Cardiac muscle cell (in vitro differentiated cells and primary cell): ENCODE measurements around the gene DEK. TPM values are rescaled to one million over a fixed set of nuclear protein-coding genes. Genes with fewer than 3 reads are reported as not detected.
"Not testable (repeated sequence)": the region's sequence is repeated elsewhere in the genome, so short reads cannot be mapped to it uniquely, and the experiment has no call there.

Experiments
- DNase-seq, 2 donors: peaks; one replicate each; pipeline versions ENCODE4 v3.0.0 to v3.0.0-alpha.2; 2010 to 2017; ENCODE audit warnings: low read depth in 1 of 2, low spot score in 1 of 2
- H3K27ac ChIP-seq: fragments of 200-600 bp; sonication (generic); 2 replicates; pipeline ENCODE4 v1.5.1; 2016
- H3K27me3 ChIP-seq: fragments of 200-600 bp; sonication (generic); 2 replicates; pipeline ENCODE4 v1.6.0; 2016; ENCODE audit warnings: control low read depth
- H3K36me3 ChIP-seq: fragments of 200-600 bp; sonication (generic); 2 replicates; pipeline ENCODE4 v1.5.1; 2016; ENCODE audit warnings: control low read depth
- H3K4me1 ChIP-seq: fragments of 200-600 bp; sonication (generic); 2 replicates; pipeline ENCODE4 v1.8.1; 2017; ENCODE audit warnings: low read depth, mild to moderate bottlenecking, mixed run types
- H3K4me3 ChIP-seq: fragments of 200-600 bp; sonication (generic); 2 replicates; pipeline ENCODE4 v1.5.1; 2016; ENCODE audit warnings: mild to moderate bottlenecking
- H3K9me3 ChIP-seq: fragments of 200-600 bp; sonication (generic); 2 replicates; pipeline ENCODE4 v1.5.1; 2017; ENCODE audit warnings: low read depth, mild to moderate bottlenecking, control low read depth
- polyA plus RNA-seq: library from polyadenylated mRNA; unstranded; fragments of >200 nt; fragmentation: Nextera tagmentation; extraction: Ambion mirVana; gene quantifications from 2 replicates; pipeline ENCODE4 v1.2.1, GENCODE V29; 2016
- total RNA-seq: library from RNA; depleted of rRNA; stranded (reverse); fragments of >200 nt; gene quantifications from 2 replicates; pipeline ENCODE4 v1.2.3, GENCODE V29; 2016
- TF ChIP-seq, protein P1 (sequence below): IDR thresholded peaks from 2 replicates; pipeline ENCODE4 v1.5.1; 2012; ENCODE audit warnings: low read depth, mild to moderate bottlenecking, low read length

The DEK gene
- total and polyA plus RNA-seq, 2 experiments from 2014 or later: 80.8 to 128 TPM

DNA sequence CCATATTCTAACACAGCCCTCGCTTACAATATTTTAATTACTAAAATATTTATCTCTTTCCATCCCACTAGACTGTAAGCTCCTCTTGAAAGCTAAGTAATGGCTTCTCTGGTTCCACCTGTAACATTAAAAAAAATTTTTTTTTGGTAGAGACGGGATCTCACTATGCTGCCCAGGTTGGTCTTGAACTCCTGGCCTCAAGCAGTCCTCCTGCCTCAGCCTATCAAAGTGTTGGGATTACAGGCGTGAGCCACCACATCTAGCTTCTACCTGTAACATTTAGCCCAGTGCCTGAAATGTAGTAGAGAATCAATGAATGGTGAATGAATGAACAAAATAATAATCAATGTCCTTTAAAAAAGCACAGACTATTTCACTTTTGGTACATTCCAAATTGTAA lies 28.8 kb downstream of the DEK start:
- Histone ChIP-seq H3K9me3 (no peaks in the 10 kb centered on the region), H3K27ac (no peak overlapping the region), H3K4me1 (no peaks in the 10 kb centered on the region), H3K36me3 (peaks cover 23% of the 10 kb centered on the region), H3K27me3 (no peaks in the 10 kb centered on the region), H3K4me3 (no peak overlapping the region)
- TF ChIP-seq, protein P1, sequence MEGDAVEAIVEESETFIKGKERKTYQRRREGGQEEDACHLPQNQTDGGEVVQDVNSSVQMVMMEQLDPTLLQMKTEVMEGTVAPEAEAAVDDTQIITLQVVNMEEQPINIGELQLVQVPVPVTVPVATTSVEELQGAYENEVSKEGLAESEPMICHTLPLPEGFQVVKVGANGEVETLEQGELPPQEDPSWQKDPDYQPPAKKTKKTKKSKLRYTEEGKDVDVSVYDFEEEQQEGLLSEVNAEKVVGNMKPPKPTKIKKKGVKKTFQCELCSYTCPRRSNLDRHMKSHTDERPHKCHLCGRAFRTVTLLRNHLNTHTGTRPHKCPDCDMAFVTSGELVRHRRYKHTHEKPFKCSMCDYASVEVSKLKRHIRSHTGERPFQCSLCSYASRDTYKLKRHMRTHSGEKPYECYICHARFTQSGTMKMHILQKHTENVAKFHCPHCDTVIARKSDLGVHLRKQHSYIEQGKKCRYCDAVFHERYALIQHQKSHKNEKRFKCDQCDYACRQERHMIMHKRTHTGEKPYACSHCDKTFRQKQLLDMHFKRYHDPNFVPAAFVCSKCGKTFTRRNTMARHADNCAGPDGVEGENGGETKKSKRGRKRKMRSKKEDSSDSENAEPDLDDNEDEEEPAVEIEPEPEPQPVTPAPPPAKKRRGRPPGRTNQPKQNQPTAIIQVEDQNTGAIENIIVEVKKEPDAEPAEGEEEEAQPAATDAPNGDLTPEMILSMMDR: no peak
- no peak for DNase-seq

DNA sequence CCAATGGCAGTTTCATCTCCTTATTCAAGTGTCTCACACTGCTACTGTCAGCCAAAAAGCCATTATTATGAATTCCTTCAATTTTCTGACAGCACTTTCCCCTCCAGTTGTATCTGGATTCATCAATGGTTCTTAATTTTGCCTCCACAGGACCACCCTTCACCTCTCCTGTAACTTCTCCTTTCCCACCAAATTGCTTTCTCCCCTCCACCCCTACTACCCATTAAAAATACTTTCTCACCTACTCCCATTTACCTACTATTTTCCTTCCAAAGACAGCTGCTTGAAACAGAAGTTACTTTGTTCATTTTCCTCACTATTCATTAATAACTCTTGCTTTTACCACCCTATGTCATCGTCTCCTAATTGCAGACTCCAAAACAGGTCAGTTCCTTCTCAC lies 29.8 kb downstream of the DEK start:
- Histone ChIP-seq H3K9me3 (no peaks in the 10 kb centered on the region), H3K36me3 (peaks cover 23% of the 10 kb centered on the region), H3K27me3 (no peaks in the 10 kb centered on the region), H3K4me1 (no peaks in the 10 kb centered on the region), H3K27ac (no peak overlapping the region), H3K4me3 (no peak overlapping the region)
- DNase-seq: no peak
- TF ChIP-seq, protein P1: no peak

DNA sequence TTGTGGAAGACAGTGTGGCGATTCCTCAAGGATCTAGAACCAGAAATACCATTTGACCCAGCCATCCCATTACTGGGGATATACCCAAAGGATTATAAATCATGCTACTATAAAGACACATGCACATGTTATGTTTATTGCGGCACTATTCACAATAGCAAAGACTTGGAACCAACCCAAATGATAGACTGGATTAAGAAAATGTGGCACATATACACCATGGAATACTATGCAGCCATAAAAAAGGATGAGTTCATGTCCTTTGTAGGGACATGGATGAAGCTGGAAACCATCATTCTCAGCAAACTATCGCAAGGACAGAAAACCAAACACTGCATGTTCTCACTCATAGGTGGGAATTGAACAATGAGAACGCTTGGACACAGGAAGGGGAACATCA lies 30.6 kb downstream of the DEK start:
- not testable (repeated sequence) for H3K4me1 ChIP-seq, H3K9me3 ChIP-seq, H3K4me3 ChIP-seq, H3K27me3 ChIP-seq, H3K27ac ChIP-seq, DNase-seq
- H3K36me3 ChIP-seq: peaks cover 23% of the 10 kb centered on the region

DNA sequence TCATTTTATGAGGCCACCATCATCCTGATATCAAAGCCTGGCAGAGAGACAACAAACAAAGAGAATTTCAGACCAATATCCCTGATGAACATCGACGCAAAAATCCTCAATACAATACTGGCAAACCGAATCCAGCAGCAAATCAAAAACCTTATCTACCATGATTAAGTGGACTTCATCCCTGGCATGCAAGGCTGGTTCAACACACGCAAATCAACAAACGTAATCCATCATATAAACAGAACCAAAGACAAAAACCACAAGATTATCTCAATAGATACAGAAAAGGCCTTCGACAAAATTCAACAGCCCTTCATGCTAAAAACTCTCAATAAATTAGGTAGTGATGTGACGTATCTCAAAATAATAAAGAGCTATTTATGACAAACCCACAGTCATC lies 32.5 kb downstream of the DEK start:
- DNase-seq, H3K27ac ChIP-seq, H3K4me1 ChIP-seq, H3K9me3 ChIP-seq, H3K4me3 ChIP-seq, H3K27me3 ChIP-seq: not testable (repeated sequence)
- peaks cover 15% of the 10 kb centered on the region for H3K36me3 ChIP-seq

DNA sequence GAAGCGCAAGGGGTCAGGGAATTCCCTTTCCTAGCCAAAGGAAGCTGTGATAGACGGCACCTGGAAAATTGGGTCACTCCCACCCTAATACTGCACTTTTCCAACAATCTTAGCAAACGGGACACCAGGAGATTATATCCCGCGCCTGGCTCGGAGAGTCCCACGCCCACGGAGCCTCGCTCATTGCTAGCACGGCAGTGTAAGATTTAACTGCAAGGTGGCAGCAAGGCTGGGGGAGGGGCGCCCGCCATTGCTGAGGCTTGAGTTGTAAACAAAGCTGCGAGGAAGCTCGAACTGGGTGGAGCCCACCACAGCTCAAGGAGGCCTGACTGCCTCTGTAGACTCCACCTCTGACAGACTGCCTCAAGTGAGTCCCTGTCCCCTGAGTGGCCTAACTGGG lies 35.7 kb downstream of the DEK start:
- not testable (repeated sequence) for H3K9me3 ChIP-seq, DNase-seq
- peaks cover 28% of the 10 kb centered on the region for H3K36me3 ChIP-seq

DNA sequence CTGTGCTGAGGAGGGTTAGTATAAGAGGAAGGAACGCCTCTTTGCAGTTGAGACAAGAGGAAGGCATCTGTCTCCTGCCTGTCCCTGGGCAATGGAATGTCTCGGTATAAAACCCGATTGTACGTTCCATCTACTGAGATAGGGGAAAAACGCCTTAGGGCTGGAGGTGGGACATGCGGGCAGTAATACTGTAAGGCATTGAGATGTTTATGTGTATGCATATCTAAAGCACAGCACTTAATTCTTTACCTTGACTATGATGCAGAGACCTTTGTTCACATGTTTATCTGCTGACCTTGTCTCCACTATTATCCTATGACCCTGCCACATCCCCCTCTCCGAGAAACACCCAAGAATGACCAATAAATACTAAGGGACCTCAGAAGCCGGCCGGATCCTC lies 37.2 kb downstream of the DEK start:
- H3K4me3 ChIP-seq, H3K9me3 ChIP-seq, DNase-seq, H3K4me1 ChIP-seq, H3K27me3 ChIP-seq, H3K27ac ChIP-seq: not testable (repeated sequence)
- peaks cover 38% of the 10 kb centered on the region for H3K36me3 ChIP-seq

More for the DNA sequence above, 35.7 kb downstream of the DEK start:
- not testable (repeated sequence) for H3K27me3 ChIP-seq, H3K27ac ChIP-seq, H3K4me1 ChIP-seq, H3K4me3 ChIP-seq

DNA sequence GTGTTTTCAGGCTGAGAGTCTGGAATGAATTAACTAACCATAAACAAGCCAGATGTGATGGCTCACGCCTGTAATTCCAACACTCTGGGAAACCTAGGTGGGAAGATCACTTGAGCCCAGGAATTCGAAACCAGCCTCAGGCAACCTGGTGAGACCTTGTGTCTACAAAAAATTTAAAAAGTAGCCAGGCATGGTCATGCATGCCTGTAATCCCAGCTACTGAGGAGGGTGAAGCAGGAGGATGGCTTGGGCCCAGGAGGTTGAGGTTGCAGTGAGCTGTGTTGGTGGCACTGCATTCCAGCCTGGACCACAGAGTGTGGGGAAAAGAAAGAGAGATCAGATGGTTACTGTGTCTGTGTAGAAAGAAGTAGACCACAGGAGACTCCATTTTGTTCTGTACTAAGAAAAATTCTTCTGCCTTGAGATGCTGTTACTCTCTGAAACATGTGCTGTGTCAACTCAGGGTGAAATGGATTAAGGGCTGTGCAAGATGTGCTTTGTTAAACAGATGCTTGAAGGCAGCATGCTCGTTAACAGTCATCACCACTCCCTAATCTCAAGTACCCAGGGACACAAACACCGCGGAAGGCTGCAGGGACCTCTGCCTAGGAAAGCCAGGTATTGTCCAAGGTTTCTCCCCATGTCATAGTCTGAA lies 37.8 kb downstream of the DEK start:
- peaks cover 40% of the 10 kb centered on the region for H3K36me3 ChIP-seq
- DNase-seq: peak in 1 of 2 donors; percentile 44
- not testable (repeated sequence) for H3K27ac ChIP-seq, H3K27me3 ChIP-seq, H3K4me1 ChIP-seq, H3K4me3 ChIP-seq, H3K9me3 ChIP-seq

DNA sequence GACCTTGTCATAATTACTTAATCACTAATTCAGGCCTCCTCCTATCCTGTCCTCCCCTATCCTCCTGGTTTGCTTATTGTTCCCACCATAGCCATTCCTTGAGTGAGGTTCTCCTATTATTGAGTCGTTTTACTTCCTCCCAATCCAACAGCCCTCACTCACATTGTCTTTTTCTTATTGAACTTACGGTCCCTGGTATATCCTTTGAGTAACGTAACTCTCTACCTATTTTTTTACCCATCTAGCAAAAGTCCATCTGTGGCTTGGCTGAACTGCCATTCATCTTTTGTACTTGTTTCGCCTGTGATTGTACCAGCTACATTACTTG lies 43.1 kb downstream of the DEK start:
- TF ChIP-seq, protein P1: no peak
- no peak for DNase-seq
- Histone ChIP-seq H3K27ac (no peak overlapping the region), H3K4me1 (no peaks in the 10 kb centered on the region), H3K36me3 (peaks cover 34% of the 10 kb centered on the region), H3K27me3 (no peaks in the 10 kb centered on the region), H3K9me3 (no peaks in the 10 kb centered on the region), H3K4me3 (no peak overlapping the region)
